HFFc6 (cell line): ENCODE data around the gene GYPC. TPM values are rescaled to one million over a fixed set of nuclear protein-coding genes. Genes with fewer than 3 reads are reported as not detected.
A peak's percentile ranks its signal among the peaks of the same experiment; 100 is the strongest.

Experiments used
- DNase-seq: peaks from one replicate; pipeline ENCODE4 v3.0.0-alpha.2; 2018
- H3K27ac Mint-ChIP-seq: 2 replicates; pipeline ENCODE4 v1.8.0; 2020; ENCODE audit warnings: mild to moderate bottlenecking, mixed read lengths
- H3K27me3 Mint-ChIP-seq: 2 replicates; pipeline ENCODE4 v1.8.0; 2021; ENCODE audit warnings: mild to moderate bottlenecking, moderate library complexity, mixed read lengths; ENCODE audit not compliant: insufficient read depth
- H3K36me3 Mint-ChIP-seq: 2 replicates; pipeline ENCODE4 v1.8.0; 2021; ENCODE audit warnings: low read depth, mixed read lengths
- H3K4me1 Mint-ChIP-seq: 2 replicates; pipeline ENCODE4 v1.8.0; 2020; ENCODE audit warnings: low read depth, mixed read lengths
- H3K4me3 Mint-ChIP-seq: 2 replicates; pipeline ENCODE4 v1.8.0; 2020; ENCODE audit warnings: mild to moderate bottlenecking, moderate library complexity, mixed read lengths
- H3K9me3 Mint-ChIP-seq: 2 replicates; pipeline ENCODE4 v1.8.0; 2020; ENCODE audit warnings: mild to moderate bottlenecking, mixed read lengths
- total RNA-seq, 6 experiments: library from RNA; stranded (reverse); fragmentation: NEBNext Ultra II Directional; extraction: Animal tissue kit (Norgen Biotek cat#: 25700); gene quantifications; 2 replicates in 1 of 6; 3 replicates in 5 of 6; pipeline ENCODE4 v1.2.3, GENCODE V29; 2021
- TF ChIP-seq, protein P1 (sequence below): fragments of 200-600 bp; sonication (generic); IDR thresholded peaks from 2 replicates; pipeline ENCODE4 v1.5.0; 2021; ENCODE audit warnings: antibody characterized with exemption, mild to moderate bottlenecking

Gene GYPC
- total RNA-seq, 6 experiments from 2014 or later, result 19.4 to 29.6 (median 21.3) TPM

DNA sequence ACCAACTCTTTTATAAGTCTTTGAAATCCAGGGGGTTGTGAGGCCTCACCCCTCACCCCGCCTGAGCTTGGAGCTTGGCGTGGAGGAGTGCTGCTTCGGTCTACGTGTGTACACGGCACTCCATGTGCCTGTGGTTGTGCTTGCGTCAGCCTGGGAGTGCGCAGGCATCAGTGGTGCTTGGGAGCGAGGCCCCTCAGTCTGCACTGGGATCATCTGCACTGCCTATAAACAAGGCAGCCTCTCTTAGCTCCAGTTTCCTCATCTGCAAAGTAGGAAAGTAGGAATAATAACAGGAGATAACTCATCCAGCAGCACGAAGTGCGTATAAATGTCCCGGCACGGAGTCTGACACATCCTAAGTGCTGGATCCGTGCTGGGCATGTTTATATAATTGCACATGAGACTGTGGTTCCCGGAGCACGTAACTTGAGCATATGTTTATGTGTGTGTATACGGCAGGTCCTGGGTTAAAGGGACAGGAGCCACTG lies 1.2 kb downstream of the GYPC start:
- H3K36me3 Mint-ChIP-seq, result no peaks in the 10 kb centered on the region
- peaks cover 43% of the 10 kb centered on the region for H3K4me1 Mint-ChIP-seq
- TF ChIP-seq, protein P1, sequence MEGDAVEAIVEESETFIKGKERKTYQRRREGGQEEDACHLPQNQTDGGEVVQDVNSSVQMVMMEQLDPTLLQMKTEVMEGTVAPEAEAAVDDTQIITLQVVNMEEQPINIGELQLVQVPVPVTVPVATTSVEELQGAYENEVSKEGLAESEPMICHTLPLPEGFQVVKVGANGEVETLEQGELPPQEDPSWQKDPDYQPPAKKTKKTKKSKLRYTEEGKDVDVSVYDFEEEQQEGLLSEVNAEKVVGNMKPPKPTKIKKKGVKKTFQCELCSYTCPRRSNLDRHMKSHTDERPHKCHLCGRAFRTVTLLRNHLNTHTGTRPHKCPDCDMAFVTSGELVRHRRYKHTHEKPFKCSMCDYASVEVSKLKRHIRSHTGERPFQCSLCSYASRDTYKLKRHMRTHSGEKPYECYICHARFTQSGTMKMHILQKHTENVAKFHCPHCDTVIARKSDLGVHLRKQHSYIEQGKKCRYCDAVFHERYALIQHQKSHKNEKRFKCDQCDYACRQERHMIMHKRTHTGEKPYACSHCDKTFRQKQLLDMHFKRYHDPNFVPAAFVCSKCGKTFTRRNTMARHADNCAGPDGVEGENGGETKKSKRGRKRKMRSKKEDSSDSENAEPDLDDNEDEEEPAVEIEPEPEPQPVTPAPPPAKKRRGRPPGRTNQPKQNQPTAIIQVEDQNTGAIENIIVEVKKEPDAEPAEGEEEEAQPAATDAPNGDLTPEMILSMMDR, result no peak
- peak; percentile 96 for DNase-seq
- peak overlapping the region; percentile 90 for H3K4me3 Mint-ChIP-seq
- H3K27me3 Mint-ChIP-seq, result peaks cover 4% of the 10 kb centered on the region; the same call in 1 of the 2 replicates
- H3K9me3 Mint-ChIP-seq, result no peaks in the 10 kb centered on the region
- H3K27ac Mint-ChIP-seq, result peak overlapping the region; percentile 98

DNA sequence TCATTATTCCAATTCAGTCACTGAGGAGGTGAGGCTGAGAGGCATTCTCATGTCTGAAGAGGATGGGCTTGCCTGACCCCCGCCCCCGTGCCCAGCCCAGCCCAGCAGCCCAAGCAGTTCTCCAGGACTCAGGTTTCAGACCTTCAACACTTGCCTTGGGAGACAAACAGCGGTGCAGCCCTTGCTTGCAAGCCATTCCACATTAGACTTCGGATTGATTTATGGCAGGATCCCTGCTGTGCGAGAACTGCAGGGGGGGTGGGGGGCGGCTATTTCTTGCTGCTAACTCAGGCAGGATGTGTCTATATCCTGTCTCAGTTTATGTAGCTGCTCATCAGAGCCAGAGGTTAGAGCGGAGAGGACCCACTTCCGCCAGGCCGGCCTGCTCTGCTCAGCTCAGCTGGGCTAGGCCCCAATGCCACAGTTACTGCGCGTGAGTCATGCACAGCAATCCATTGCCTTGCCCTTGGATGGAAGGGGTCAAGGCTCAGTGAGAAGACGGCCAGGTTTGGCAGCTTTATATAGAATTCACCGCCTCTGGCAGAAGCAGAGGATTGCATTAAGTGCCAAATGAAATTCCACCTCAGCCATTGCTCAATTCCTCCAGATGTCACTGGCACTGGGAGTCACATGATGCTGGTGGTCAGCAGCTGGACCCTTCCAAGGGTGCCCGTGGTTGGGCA lies 1.8 kb downstream of the GYPC start:
- no peaks in the 10 kb centered on the region for H3K9me3 Mint-ChIP-seq
- peaks cover 4% of the 10 kb centered on the region; the same call in 1 of the 2 replicates for H3K27me3 Mint-ChIP-seq
- TF ChIP-seq, protein P1, result peak; percentile 48
- peak overlapping the region; percentile 90 for H3K4me3 Mint-ChIP-seq
- peak; percentile 97 for DNase-seq
- H3K36me3 Mint-ChIP-seq, result no peaks in the 10 kb centered on the region
- H3K4me1 Mint-ChIP-seq, result peaks cover 43% of the 10 kb centered on the region
- peak overlapping the region; percentile 98 for H3K27ac Mint-ChIP-seq

DNA sequence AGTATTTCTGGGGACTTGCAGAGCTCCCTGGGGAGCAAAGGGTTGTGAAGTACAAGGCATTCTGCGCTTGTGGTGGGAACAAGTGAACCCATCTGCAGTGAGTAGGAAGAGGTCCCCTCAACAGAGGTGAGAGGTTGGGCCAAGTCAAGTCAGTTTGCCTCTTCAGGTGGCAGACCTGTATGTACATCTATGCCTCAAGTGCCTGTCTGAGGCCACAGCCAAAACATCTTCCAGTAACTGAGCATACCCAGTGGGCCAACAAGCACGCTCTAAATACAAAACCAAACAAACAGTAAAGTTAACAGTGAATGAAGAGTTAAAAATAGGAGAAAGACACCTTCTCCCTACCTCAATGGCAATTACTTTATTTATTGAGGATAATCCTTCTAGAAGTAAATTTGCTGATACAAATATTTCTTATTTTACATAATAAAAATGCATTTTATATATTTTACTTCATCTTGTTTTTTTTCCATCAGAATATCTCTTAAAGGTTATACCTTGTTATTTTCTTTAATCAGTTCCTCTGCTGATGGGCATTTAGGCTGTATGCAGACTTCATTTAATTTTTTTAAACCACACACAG lies 2.5 kb downstream of the GYPC start:
- peak overlapping the region; percentile 90 for H3K4me3 Mint-ChIP-seq
- H3K36me3 Mint-ChIP-seq, result no peaks in the 10 kb centered on the region
- H3K9me3 Mint-ChIP-seq, result no peaks in the 10 kb centered on the region
- DNase-seq, result no peak
- H3K4me1 Mint-ChIP-seq, result peaks cover 43% of the 10 kb centered on the region
- TF ChIP-seq, protein P1, result no peak
- H3K27me3 Mint-ChIP-seq, result peaks cover 4% of the 10 kb centered on the region; the same call in 1 of the 2 replicates
- peak overlapping the region; percentile 98 for H3K27ac Mint-ChIP-seq

DNA sequence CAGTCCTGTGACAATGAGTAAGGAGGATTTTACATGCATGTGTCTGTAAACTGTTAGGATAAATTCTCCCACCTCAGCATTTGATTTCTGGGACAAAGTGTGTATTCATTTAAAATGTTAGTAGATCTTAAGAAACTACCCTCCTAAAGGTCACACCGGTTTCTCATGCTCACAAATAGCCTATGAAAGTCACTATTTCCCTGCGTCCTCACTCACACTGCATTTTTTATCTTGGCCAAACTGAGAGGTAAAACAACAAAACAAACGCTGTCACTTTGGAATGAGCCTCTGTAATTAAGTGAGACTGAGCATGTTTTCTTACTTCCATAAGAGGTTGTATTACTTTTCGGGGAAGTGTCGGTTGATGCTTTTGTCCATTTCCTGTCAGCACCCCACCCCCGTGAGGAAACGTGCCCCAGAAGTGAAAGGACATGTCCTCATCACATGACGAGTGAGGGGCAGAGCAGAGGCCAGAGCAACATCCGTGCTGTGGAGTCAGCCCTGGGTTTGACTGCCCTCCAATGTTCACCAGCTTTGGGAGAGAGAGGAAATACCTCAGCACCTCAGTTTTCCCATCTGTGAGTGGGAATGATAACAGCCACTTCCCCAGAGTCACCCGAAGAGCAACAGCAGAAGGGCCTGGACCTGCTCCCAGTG lies 3.1 kb downstream of the GYPC start:
- peaks cover 6% of the 10 kb centered on the region; the same call in 1 of the 2 replicates for H3K27me3 Mint-ChIP-seq
- no peaks in the 10 kb centered on the region for H3K9me3 Mint-ChIP-seq
- TF ChIP-seq, protein P1, result no peak
- H3K36me3 Mint-ChIP-seq, result no peaks in the 10 kb centered on the region; the same call in 1 of the 2 replicates
- peak overlapping the region; percentile 98 for H3K27ac Mint-ChIP-seq
- DNase-seq, result peak; percentile 16
- H3K4me1 Mint-ChIP-seq, result peaks cover 43% of the 10 kb centered on the region
- H3K4me3 Mint-ChIP-seq, result peak overlapping the region; percentile 55

DNA sequence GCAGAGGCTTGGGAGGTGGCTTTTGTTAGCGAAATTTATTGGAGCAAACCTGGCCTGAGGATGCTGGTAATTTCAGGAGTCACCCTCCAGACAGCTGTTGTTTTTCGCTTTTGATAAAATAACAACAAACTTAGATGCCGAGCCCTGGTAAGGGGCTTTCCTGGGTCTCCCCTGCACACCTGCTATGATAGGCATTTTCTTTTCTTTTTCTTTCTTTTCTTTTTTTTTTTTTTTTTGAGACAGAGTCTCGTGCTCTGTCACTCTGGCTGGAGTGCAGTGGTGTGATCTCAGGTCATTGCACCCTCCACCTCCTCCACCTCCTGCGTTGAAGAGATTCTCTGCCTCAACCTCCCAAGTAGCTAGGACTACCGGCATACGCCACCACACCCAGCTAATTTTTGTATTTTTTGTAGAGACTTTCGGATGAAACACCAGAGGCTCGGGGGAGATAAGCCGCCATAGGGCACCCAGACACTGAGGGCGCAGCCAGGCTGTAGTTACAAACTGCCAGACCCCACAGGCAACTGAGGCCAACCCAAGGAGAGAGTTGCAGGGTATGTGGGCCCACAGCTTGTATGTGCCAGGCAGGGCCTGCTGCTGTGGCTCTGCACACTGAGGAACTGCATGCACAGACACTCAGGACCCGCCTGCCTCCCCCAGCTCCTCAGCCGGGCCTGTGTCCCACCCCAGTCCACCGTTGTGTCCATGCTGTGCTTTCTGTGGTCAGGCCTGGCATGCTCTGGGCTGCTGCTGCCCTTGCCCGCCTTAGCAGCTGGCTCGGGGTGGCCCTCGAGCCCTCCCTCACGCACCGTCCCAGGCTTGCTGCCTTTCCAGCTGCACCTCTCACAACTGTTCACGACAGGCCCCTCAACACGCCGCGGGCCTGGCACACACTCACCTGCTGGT lies 3.9 kb downstream of the GYPC start:
- peaks cover 43% of the 10 kb centered on the region for H3K4me1 Mint-ChIP-seq
- peaks cover 6% of the 10 kb centered on the region; the same call in 1 of the 2 replicates for H3K27me3 Mint-ChIP-seq
- peak overlapping the region; percentile 55; the same call in 1 of the 2 replicates for H3K4me3 Mint-ChIP-seq
- no peaks in the 10 kb centered on the region; the same call in 1 of the 2 replicates for H3K36me3 Mint-ChIP-seq
- no peak for DNase-seq
- H3K9me3 Mint-ChIP-seq, result no peaks in the 10 kb centered on the region
- H3K27ac Mint-ChIP-seq, result peak overlapping the region; percentile 98
- TF ChIP-seq, protein P1, result no peak
